Left lung (tissue), 10 donors: ENCODE measurements around the gene EHMT1. TPM values are rescaled to one million over a fixed set of nuclear protein-coding genes. Genes with fewer than 3 reads are reported as not detected.

Experiments
- ATAC-seq: fragments of 200-7000 bp; cut with Tn5 transposase; one replicate; pipeline ENCODE4 v1.9.1; 2020; ENCODE audit warnings: moderate library complexity
- DNase-seq, 4 donors: peaks; one replicate each; pipeline ENCODE4 v3.0.0-alpha.2; 2013 to 2020
- H3K27ac ChIP-seq, 2 donors: fragments of 200-600 bp; sonication (generic) in 1 of 2; one replicate each; pipeline versions ENCODE4 v1.5.0 to v1.8.0; 2020 to 2021
- H3K27me3 ChIP-seq, 2 donors: fragments of 200-600 bp; sonication (generic) in 1 of 2; one replicate each; pipeline versions ENCODE4 v1.5.0 to v1.8.0; 2020 to 2021
- H3K36me3 ChIP-seq, 2 donors: fragments of 200-600 bp; sonication (generic) in 1 of 2; one replicate each; pipeline versions ENCODE4 v1.5.0 to v1.8.0; 2020 to 2021
- H3K4me1 ChIP-seq, 2 donors: fragments of 200-600 bp; one replicate each; pipeline ENCODE4 v1.8.0; 2021
- H3K4me3 ChIP-seq, 2 donors: fragments of 200-600 bp; sonication (generic) in 1 of 2; one replicate each; pipeline versions ENCODE4 v1.5.0 to v1.8.0; 2020 to 2021; ENCODE audit warnings: mild to moderate bottlenecking in 1 of 2
- H3K9me3 ChIP-seq, 2 donors: fragments of 200-600 bp; sonication (generic) in 1 of 2; one replicate each; pipeline versions ENCODE4 v1.5.0 to v1.8.0; 2020 to 2021
- intact Hi-C, 2 donors: fragments of 100-400 bp; cut with DNase I; formaldehyde crosslinking; loops; one replicate each; pipeline versions ENCODE4 v1.11.2 to v1.14.2; 2022
- polyA plus RNA-seq, 6 donors: library from polyadenylated mRNA; unstranded; fragments of 120-200 nt; gene quantifications; one replicate each; pipeline ENCODE4 v1.2.1, GENCODE V29; 2013; ENCODE audit not compliant: insufficient read length in 6 of 6
- total RNA-seq, 2 donors: library from RNA; stranded (reverse); fragmentation: NEBNext Ultra II Directional; extraction: Animal tissue kit (Norgen Biotek cat#: 25700); gene quantifications; one replicate each; pipeline ENCODE4 v1.2.1, GENCODE V29; 2021
- TF ChIP-seq, protein P1 (sequence below), 2 donors: fragments of 200-600 bp; sonication (generic) in 1 of 2; IDR thresholded peaks; one replicate each; pipeline versions ENCODE4 v1.5.0 to v1.8.0; 2021; ENCODE audit warnings: antibody characterized with exemption in 2 of 2
- donor health status: DM: no; HTN: yes; CAD: no.
- donor health status: DM: no; HTN: no; CAD: no.

EHMT1 gene
- total and polyA plus RNA-seq, 8 donors = 71.5 to 92.7 (median 82.7) TPM

DNA sequence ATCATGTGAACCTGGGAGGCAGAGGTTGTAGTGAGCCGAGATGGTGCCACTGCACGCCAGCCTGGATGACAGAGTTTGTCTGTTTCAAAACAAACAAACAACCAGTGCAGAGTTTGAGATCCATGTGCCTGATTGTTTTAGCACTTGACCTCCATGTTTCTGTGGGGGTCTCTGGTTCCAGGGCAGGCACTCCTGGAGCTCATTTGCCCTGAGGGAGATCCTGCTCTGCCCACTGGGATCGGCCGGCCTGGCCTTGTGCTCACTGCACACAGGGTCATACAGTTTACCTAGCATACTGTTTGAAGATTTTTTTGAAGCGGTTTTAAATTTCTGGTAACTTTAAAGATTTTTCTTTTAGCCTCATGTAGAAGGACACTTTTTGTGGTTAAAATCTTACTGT lies 78.4 kb downstream of the EHMT1 start:
- Histone ChIP-seq H3K27ac (no peak overlapping the region), H3K4me3 (no peak overlapping the region), H3K27me3 (no peaks in the 10 kb centered on the region), H3K4me1 (peaks cover 3 to 13% of the 10 kb centered on the region in 2 donors), H3K36me3 (no peaks in the 10 kb centered on the region), H3K9me3 (no peaks in the 10 kb centered on the region)
- DNase-seq (no peak), ATAC-seq (no peak)
- TF ChIP-seq, protein P1, sequence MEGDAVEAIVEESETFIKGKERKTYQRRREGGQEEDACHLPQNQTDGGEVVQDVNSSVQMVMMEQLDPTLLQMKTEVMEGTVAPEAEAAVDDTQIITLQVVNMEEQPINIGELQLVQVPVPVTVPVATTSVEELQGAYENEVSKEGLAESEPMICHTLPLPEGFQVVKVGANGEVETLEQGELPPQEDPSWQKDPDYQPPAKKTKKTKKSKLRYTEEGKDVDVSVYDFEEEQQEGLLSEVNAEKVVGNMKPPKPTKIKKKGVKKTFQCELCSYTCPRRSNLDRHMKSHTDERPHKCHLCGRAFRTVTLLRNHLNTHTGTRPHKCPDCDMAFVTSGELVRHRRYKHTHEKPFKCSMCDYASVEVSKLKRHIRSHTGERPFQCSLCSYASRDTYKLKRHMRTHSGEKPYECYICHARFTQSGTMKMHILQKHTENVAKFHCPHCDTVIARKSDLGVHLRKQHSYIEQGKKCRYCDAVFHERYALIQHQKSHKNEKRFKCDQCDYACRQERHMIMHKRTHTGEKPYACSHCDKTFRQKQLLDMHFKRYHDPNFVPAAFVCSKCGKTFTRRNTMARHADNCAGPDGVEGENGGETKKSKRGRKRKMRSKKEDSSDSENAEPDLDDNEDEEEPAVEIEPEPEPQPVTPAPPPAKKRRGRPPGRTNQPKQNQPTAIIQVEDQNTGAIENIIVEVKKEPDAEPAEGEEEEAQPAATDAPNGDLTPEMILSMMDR (IDR thresholded peaks at IDR 0.05) = no peak
- intact Hi-C loops = no loop called here

DNA sequence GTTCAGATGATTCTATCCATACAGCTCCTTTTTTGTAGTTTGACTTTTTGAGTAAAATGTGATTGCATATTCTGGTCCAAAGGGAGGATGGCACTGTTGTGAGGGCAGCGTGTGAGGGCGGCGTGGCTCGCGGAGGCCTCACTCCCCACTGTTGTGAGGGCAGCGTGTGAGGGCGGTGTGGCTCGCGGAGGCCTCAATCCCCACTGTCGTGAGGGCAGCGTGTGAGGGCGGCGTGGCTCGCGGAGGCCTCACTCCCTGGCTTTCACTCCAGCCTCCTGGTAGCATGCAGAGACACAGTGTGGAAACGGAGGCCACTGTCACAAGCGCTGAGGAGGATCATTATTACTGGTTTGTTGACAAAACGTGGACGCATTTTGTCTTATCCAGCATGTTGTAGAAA lies 79.0 kb downstream of the EHMT1 start:
- no peak for ATAC-seq
- H3K36me3 ChIP-seq = no peaks in the 10 kb centered on the region
- H3K4me3 ChIP-seq = no peak overlapping the region
- H3K27me3 ChIP-seq = no peaks in the 10 kb centered on the region
- H3K27ac ChIP-seq = no peak overlapping the region
- H3K9me3 ChIP-seq = peaks cover 0 to 5% of the 10 kb centered on the region in 2 donors
- TF ChIP-seq, protein P1 (IDR thresholded peaks at IDR 0.05) = no peak
- DNase-seq = no peak
- H3K4me1 ChIP-seq = peaks cover 0 to 8% of the 10 kb centered on the region in 2 donors
- intact Hi-C loops = no loop called here

DNA sequence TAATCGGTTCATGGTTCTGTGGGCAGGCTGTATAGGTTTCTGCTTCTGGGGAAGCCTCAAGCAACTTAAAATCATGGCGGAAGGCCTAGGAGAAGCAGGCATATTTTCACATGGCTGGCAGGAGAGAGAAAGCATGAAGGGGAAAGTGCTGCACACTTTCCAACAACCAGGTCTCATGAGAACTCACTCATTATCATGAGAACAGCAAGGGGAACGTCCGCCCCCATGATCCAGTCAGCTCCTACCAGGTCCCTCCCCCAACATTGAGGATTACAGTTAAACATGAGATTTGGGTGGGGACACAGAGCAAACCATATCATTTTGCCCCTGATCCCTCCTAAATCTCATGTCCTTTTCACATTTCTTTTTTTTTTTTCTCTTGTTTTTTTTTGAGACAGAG lies 82.1 kb downstream of the EHMT1 start:
- peaks cover 0 to 10% of the 10 kb centered on the region in 2 donors for H3K4me1 ChIP-seq
- no peak for DNase-seq
- intact Hi-C loops = no loop called here
- H3K4me3 ChIP-seq = no peak overlapping the region
- H3K36me3 ChIP-seq = no peaks in the 10 kb centered on the region
- ATAC-seq = no peak
- peaks cover 0 to 10% of the 10 kb centered on the region in 2 donors for H3K9me3 ChIP-seq
- H3K27me3 ChIP-seq = no peaks in the 10 kb centered on the region
- no peak overlapping the region for H3K27ac ChIP-seq
- TF ChIP-seq, protein P1 (IDR thresholded peaks at IDR 0.05) = no peak

DNA sequence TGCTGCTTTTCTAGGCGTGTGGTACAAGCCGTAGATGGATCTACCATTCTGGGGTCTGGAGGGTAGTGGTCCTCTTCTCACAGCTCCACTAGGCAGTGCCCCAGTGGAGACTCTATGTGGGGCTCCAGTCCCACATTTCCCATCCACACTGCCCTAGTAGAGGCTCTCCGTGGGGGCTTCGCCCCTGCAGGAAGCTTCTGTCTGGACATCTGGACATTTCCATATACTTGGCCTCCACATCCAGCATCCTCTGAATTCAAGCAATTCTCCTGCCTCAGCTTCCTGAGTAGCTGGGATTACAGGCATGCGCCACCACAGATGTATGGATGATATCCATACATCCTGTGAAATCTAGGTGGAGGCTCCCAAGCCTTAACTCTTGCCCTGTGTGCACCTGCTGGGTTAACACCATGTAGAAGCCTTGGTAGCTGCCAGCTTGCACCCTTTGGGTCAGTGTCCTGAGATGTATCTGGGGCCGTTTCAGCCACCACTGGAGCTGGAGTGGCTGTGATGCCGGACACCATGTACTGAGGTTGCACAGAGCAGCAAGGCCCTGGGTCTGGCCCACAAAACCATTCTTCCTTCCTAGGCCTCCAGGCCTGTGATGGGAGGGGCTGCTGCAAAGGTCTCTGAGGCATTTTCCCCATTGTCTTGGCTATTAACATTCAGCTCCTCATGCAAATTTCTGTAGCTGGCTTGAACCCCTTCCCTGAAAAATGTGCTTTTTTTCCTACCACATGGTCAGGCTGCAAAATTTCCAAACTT lies 84.0 kb downstream of the EHMT1 start:
- DNase-seq (no peak), ATAC-seq (no peak)
- H3K9me3 ChIP-seq = peaks cover 0 to 10% of the 10 kb centered on the region in 2 donors
- no peak overlapping the region for H3K4me3 ChIP-seq
- intact Hi-C loops = no loop called here
- no peaks in the 10 kb centered on the region for H3K36me3 ChIP-seq
- peaks cover 0 to 10% of the 10 kb centered on the region in 2 donors for H3K4me1 ChIP-seq
- TF ChIP-seq, protein P1 (IDR thresholded peaks at IDR 0.05) = no peak
- H3K27ac ChIP-seq = no peak overlapping the region
- no peaks in the 10 kb centered on the region for H3K27me3 ChIP-seq

DNA sequence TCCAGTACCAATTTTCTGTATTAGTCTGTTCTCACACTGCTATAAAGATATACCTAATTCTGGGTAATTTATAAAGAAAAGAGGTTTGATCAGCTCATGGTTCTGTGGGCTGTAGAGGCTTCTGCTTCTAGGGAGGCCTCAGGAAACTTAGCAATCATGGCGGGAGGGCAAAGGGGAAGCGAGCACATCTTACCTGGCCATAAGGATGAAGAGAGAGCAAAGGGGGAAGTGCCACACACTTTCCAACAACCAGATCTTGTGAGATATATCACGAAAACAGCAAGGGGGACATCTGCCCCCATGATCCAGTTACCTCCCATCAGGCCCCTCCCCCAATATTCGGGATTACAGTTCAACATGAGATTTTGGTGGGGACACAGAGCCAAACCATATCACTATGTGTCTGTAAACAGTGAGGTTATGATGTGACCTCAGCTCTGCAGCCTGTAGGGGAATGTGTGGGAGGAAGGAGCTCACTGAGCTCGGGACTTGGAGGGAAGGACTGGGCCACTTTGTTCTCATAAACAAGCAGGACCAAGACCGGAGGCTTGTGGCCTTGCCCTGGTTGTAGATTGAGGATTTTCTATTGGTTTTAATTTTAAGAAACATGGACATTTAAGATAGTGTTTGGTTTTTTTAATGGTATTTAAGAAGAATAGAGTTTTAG lies 85.2 kb downstream of the EHMT1 start:
- no peak overlapping the region for H3K4me3 ChIP-seq
- DNase-seq (no peak), ATAC-seq (no peak)
- H3K9me3 ChIP-seq = peaks cover 0 to 10% of the 10 kb centered on the region in 2 donors
- intact Hi-C loops = no loop called here
- no peaks in the 10 kb centered on the region for H3K36me3 ChIP-seq
- H3K27ac ChIP-seq = no peak overlapping the region
- TF ChIP-seq, protein P1 (IDR thresholded peaks at IDR 0.05) = no peak
- peaks cover 0 to 10% of the 10 kb centered on the region in 2 donors for H3K4me1 ChIP-seq
- no peaks in the 10 kb centered on the region for H3K27me3 ChIP-seq
